Activated B cell treated with CpG ODN at 0.5 μM for 24 hours (primary cell): ENCODE data around the gene PBX2. TPM values are rescaled to one million over a fixed set of nuclear protein-coding genes. Genes with fewer than 3 reads are reported as not detected.

Experiments
- ATAC-seq: fragments of 200-7000 bp; cut with Tn5 transposase; one replicate; pipeline ENCODE4 v1.10.0; 2021; ENCODE audit warnings: low read depth, mild to moderate bottlenecking, moderate library complexity
- CTCF ChIA-PET: fragments of 350-600 bp; sonication (Branson Sonifier 250); formaldehyde crosslinking; loops from one replicate; lab custom pipeline; 2021; ENCODE audit warnings: antibody characterized with exemption; lab: Charles Lee
- POLR2A ChIA-PET: fragments of 350-600 bp; sonication (Branson Sonifier 250); formaldehyde crosslinking; loops from one replicate; lab custom pipeline; 2021; ENCODE audit warnings: antibody characterized with exemption; lab: Charles Lee
- DNase-seq: peaks from one replicate; pipeline ENCODE4 v3.0.0; 2022
- H3K27ac Mint-ChIP-seq: one replicate; pipeline ENCODE4 v1.8.0; 2020; ENCODE audit warnings: mixed read lengths
- H3K27me3 Mint-ChIP-seq: one replicate; pipeline ENCODE4 v1.8.0; 2021; ENCODE audit warnings: mixed read lengths
- H3K36me3 Mint-ChIP-seq: one replicate; pipeline ENCODE4 v1.8.0; 2021; ENCODE audit warnings: low read depth, mixed read lengths
- H3K4me1 Mint-ChIP-seq: one replicate; pipeline ENCODE4 v1.8.0; 2021; ENCODE audit warnings: mixed read lengths
- H3K4me3 Mint-ChIP-seq: one replicate; pipeline ENCODE4 v1.8.0; 2020; ENCODE audit warnings: mild to moderate bottlenecking, mixed read lengths
- H3K9me3 Mint-ChIP-seq: one replicate; pipeline ENCODE4 v1.8.0; 2020; ENCODE audit warnings: mixed read lengths
- CTCF ChIP-seq: fragments of 200-600 bp; IDR thresholded peaks from one replicate; pipeline ENCODE4 v1.8.0; 2022; ENCODE audit warnings: antibody characterized with exemption, mild to moderate bottlenecking
- intact Hi-C: fragments of 100-400 bp; cut with micrococcal nuclease; formaldehyde crosslinking; loops from one replicate; pipeline ENCODE4 v1.15.1; 2024
- total RNA-seq: library from RNA; stranded (reverse); gene quantifications from 2 replicates; pipeline ENCODE4 v1.2.3, GENCODE V29; 2022

PBX2 gene
- total RNA-seq, 1 donor from 2014 or later: 153 TPM

GRCh38 chr6:32196682-32197616 is 6.9 kb upstream of the PBX2 start:
- Mint-ChIP-seq H3K9me3 (no peaks in the 10 kb centered on the region), H3K4me1 (peaks cover 46% of the 10 kb centered on the region), H3K4me3 (peak overlapping the region; percentile 99), H3K36me3 (peaks cover 15% of the 10 kb centered on the region), H3K27ac (peak overlapping the region; percentile 100), H3K27me3 (peaks cover 1% of the 10 kb centered on the region)
- DNase-seq (no peak), ATAC-seq (no peak)
- intact Hi-C loops: loop anchor here (1.0 to 10.0 kb wide), 5 partner anchors 28 to 1395 kb away; partner anchors contain the start of genes ATP6V1G2, DDX39B, FKBPL and HSD17B8
- POLR2A ChIA-PET: interaction anchor here (0.6 to 3.8 kb wide), 14 partner anchors 9 to 1511 kb away, joined by 3 to 69 read pairs (median 4); partner anchors contain the start of genes AGPAT1, ATF6B, FKBPL and RNF5
- TF ChIP-seq CTCF: no peak
- CTCF ChIA-PET: interaction anchor here (1.0 kb wide), 1 partner anchor 48 kb away, joined by 3 read pairs; no protein-coding TSS in a partner anchor

GRCh38 chr6:32195902-32196681 is 6.1 kb upstream of the PBX2 start:
- peak; percentile 27 for ATAC-seq
- TF ChIP-seq CTCF: no peak
- peaks cover 1% of the 10 kb centered on the region for H3K27me3 Mint-ChIP-seq
- DNase-seq: peak; percentile 76
- CTCF ChIA-PET: interaction anchor here (1.2 to 2.5 kb wide), 6 partner anchors 14 to 77 kb away, joined by 3 to 11 read pairs (median 5); partner anchors contain the start of gene ATF6B
- H3K36me3 Mint-ChIP-seq: peaks cover 23% of the 10 kb centered on the region
- intact Hi-C loops: loop anchor here (1.0 to 10.0 kb wide), 10 partner anchors 18 to 1396 kb away; partner anchors contain the start of genes ATP6V1G2, DDX39B, FKBPL and HSD17B8
- peak overlapping the region; percentile 100 for H3K27ac Mint-ChIP-seq
- no peaks in the 10 kb centered on the region for H3K9me3 Mint-ChIP-seq
- POLR2A ChIA-PET: interaction anchor here (0.5 to 3.8 kb wide), 36 partner anchors 9 to 1102 kb away, joined by 3 to 69 read pairs (median 4); partner anchors contain the start of genes AGPAT1, ATF6B, CSNK2B and DXO
- peaks cover 54% of the 10 kb centered on the region for H3K4me1 Mint-ChIP-seq
- peak overlapping the region; percentile 99 for H3K4me3 Mint-ChIP-seq

- Mint-ChIP-seq H3K4me1 (peaks cover 57% of the 10 kb centered on the region), H3K27ac (peak overlapping the region; percentile 100), H3K27me3 (peaks cover 1% of the 10 kb centered on the region), H3K36me3 (peaks cover 25% of the 10 kb centered on the region), H3K9me3 (no peaks in the 10 kb centered on the region), H3K4me3 (peak overlapping the region; percentile 99)
- peak; percentile 83 for ATAC-seq
- peak; percentile 99 for DNase-seq
- intact Hi-C loops: loop anchor here (1.0 to 10.0 kb wide), 8 partner anchors 17 to 1397 kb away; partner anchors contain the start of genes ATP6V1G2, DDX39B, HSD17B8 and NFKBIL1
- TF ChIP-seq CTCF: no peak
- ChIA-PET CTCF (interaction anchor here (1.2 to 2.5 kb wide), 6 partner anchors 13 to 77 kb away, joined by 3 to 11 read pairs (median 5); partner anchors contain the start of gene ATF6B), POLR2A (interaction anchor here (0.6 to 3.8 kb wide), 29 partner anchors 9 to 1102 kb away, joined by 3 to 69 read pairs (median 4); partner anchors contain the start of genes AGPAT1, ATF6B, CSNK2B and DXO)
Observed at GRCh38 chr6:32195652-32195901, 5.6 kb upstream of the PBX2 start.

GRCh38 chr6:32194825-32195651 is 5.0 kb upstream of the PBX2 start:
- Mint-ChIP-seq H3K27me3 (no peaks in the 10 kb centered on the region), H3K36me3 (peaks cover 31% of the 10 kb centered on the region), H3K4me1 (peaks cover 63% of the 10 kb centered on the region), H3K9me3 (no peaks in the 10 kb centered on the region), H3K27ac (peak overlapping the region; percentile 91), H3K4me3 (peak overlapping the region; percentile 99)
- DNase-seq: no peak
- no peak for ATAC-seq
- intact Hi-C loops: loop anchor here (1.0 to 10.0 kb wide), 9 partner anchors 17 to 1397 kb away; partner anchors contain the start of genes ATP6V1G2, DDX39B, HLA-DMB and HSD17B8
- ChIA-PET POLR2A (interaction anchor here (0.5 to 3.8 kb wide), 28 partner anchors 8 to 1077 kb away, joined by 3 to 69 read pairs (median 4); partner anchors contain the start of genes AGPAT1, ATF6B, CSNK2B and DXO), CTCF (interaction anchor here (1.0 to 2.5 kb wide), 7 partner anchors 13 to 76 kb away, joined by 3 to 11 read pairs (median 4); partner anchors contain the start of gene ATF6B)
- no peak for TF ChIP-seq CTCF
